GM11168 (cell line): ENCODE measurements around the gene MEGF11.
"Not testable (repeated sequence)": the region's sequence is repeated elsewhere in the genome, so short reads cannot be mapped to it uniquely, and the experiment has no call there.

Experiments
- in situ Hi-C: fragments of 300-500 bp; cut with MboI; formaldehyde crosslinking; loops from one replicate; pipeline ENCODE4 v1.12.0; 2022; ENCODE audit warnings: low sequenced_read_pairs; ENCODE audit not compliant: unreplicated experiment

Gene MEGF11

DNA sequence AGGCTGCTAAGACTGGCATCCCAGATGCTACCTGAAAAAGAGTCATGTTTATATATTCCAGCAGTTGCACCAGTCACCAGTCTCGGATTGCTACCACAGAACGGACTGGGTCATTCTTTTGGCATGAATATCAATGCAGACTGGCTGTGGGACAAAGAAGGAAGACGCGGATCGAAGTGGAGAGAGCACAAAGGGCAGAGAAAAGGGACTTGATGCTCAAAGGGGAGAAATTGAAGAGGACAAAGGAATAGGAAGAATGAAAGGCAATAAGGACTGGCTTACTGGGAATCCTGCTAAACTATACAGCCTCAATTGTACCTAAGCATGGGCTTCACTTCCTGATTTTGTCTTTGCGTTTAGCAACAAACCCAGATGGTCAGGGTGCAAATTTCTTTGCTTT, 24.5 kb upstream of the MEGF11 start:
- in situ Hi-C loops: no loop called here

- in situ Hi-C loops: no loop called here
Observed at GRCh38 chr15:66276546-66276945, 23.0 kb upstream of the MEGF11 start.

DNA sequence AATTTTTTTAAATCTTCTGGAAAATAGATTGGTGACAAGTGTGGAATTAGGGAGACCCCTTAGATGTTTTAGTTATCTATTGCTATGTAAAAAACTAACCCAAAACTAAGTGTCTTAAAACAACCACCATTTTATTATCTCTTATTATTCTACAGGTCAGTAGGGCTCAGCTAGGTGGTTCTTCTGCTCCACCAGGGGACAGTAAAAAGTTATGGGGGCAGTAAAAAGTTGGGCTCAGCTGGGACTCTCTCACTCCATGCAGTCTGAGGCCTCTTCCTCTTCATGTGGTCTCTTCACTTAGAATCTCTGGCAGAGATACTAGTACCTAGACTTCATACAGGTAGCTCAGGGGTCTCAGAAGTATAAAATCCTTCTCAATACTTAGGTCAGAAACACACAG, 21.8 kb upstream of the MEGF11 start:
- in situ Hi-C loops: no loop called here

DNA sequence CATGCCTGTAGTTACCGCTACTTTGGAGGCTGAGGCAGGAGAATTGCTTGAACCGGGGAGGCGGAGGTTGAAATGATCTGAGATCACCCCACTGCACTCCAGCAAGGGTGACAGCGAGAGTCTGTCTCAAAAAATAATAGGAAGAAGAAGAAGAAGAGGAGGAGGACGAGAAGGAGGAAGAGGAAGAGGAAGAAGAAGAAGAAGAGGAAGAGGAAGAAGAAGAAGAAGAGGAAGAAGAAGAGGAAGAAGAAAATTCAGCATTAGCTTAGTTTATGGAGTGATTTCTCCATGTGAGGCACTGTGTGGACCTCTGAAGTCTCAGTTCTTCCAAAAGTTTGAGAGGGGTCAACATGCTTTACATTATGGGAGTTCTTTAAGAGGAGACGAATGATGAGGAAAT, 17.4 kb upstream of the MEGF11 start:
- in situ Hi-C loops: no loop called here

DNA sequence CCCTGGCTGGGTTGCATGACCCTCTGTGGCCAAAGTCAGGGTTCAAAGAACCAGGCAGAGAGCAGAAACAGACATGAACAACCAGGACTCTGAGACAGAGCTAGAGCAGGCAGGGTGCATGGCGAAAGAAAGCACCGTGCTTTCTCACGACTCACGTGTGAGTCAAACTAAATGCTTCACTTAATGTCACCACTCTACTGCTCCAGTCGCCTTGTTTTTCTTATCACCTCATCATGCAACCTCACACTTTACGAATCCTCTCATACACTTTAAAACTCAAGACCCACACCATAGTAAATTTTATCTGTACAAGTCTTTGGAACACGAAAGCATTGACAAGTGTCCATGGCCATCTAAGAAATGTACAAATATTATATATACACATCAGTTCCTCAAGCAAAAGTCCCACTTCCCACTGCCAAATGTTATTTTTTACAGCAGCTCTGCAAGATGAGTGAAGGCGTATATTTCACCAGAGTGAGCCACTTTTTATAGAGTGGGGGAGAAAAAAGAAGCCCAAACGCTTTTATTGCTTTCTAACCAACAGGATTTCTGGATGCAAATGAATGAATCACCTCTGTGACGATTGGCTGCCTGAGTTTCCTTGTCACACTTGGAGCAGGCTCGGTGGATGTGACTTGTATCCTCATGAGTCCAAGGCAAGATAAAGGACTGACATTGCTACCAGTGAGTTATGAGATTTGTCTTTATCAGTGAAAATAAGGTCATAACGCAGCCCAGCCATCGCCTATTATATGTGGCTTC, 16.0 kb upstream of the MEGF11 start:
- in situ Hi-C loops: no loop called here

DNA sequence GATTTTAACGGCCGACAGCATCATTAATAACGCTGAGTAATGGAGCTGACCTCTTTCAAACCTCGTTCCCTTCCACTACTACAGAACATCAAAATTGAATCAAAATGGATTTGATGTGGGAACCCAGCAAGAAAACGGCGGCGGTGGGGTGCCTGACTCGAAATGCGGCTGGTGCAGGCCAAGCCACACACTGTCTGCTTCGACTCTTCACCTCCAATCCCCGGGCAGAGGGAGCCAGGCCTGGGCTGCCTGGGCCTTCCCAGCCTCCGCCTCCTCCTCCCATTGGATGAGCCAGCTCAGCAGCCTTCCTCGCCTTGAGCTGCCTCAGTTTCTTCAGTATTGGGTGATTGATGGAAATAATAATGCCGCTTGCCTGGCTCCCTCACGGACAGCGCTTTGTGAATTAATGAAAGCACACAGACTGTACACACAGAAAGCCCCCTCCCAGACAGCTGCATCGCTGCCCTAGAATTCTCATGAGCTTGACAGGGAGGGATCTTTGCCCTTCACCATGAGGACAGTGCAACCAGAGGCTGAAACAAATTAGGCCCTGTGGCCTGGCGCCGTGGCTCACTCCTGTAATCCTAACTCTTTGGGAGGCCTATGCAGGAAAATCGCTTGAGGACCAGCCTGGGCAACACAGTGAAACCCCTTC, 11.4 kb upstream of the MEGF11 start:
- in situ Hi-C loops: no loop called here

DNA sequence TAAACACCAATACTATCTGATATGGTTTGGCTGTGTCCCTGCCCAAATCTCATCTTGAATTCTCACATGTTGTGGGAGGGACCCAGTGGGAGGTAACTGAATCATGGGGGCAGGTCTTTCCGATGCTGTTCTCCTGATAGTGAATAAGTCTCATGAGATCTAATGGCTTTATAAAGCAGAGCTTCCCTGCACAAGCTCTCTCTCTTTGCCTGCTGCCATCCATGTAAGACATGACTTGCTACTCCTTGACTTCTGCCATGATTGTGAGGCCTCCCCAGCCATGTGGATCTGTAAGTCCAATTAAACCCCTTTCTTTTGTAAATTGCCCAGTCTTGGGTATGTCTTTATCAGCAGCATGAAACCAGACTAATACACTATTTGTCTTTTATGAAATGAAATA, 9.3 kb upstream of the MEGF11 start:
- in situ Hi-C loops: not testable (repeated sequence)

DNA sequence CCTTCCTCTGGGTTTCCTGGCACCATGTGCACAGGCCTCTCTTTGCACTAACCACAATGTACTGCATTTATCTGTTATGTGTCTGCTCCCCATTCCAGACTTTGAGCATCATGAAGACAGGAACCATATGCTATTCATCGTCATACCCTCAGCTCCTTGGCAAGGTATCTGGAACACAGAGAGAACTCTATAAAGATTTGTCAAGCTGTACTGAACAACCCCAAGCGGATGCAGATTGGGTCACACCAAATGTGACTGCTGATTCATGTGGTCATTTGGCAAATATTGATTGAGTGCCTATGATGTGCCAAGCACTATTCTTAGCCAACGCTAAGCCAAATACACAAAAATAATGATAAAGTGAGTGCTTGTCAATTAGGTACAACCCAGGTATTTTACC, 7.5 kb upstream of the MEGF11 start:
- in situ Hi-C loops: no loop called here

DNA sequence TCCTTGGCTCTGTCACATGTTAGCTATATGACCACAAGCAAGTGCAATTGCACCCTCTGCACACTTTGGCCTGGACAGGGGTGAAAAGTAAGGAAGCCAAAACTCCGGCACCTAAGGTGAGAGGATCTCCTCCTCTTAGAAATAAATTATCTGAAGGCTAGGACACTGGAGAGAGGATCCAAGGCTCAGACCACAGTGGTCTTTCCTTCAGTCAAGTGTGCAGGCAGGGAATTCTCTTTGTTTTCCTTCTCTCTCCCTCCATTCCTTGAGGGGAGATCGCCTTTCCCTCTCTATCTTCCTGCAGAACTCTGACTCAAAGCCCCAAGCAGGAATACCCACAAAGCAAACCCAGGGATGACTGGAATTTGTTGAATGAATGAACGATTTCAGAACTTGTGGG, 3.1 kb upstream of the MEGF11 start:
- in situ Hi-C loops: no loop called here

GRCh38 chr15:66254951-66255676, 1.6 kb upstream of the MEGF11 start:
- in situ Hi-C loops: no loop called here

GRCh38 chr15:66254089-66254950, 770 bp upstream of the MEGF11 start:
- in situ Hi-C loops: no loop called here

DNA sequence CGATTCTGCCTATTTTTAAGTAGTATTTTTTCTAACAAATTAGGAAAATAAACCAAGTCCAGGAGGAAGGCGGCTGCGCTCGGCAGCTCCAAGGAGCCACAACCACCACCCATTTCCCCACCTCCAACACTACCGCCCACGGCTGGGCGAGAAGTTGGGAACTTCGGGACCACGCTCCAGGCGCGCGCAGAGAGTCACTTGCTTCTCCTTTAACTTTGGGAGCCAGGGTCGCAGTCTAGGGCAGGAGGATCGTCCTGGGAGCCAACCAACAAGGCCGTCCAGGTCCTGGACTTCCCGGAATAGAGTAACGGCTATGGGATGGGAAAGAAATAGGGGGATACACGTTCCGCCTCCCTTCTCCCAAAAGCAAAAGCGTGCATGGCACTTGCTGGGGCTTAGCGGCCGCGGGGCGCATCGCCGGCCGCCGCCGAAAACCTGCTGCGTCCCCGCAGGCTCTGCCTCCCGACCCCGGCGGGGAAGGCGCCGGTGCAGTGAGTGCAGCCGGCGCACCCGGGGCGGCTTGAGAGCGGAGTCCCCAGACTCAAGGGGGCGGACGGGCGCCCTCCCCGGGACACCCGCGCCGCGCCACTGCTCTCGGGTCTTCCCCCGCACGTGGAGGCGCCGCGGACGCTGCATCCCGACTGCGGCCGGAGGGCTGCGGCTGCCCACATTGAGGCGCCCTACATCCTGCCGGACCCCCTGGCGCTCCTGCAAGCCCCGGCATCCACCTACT, 699 bp downstream of the MEGF11 start:
- in situ Hi-C loops: no loop called here

DNA sequence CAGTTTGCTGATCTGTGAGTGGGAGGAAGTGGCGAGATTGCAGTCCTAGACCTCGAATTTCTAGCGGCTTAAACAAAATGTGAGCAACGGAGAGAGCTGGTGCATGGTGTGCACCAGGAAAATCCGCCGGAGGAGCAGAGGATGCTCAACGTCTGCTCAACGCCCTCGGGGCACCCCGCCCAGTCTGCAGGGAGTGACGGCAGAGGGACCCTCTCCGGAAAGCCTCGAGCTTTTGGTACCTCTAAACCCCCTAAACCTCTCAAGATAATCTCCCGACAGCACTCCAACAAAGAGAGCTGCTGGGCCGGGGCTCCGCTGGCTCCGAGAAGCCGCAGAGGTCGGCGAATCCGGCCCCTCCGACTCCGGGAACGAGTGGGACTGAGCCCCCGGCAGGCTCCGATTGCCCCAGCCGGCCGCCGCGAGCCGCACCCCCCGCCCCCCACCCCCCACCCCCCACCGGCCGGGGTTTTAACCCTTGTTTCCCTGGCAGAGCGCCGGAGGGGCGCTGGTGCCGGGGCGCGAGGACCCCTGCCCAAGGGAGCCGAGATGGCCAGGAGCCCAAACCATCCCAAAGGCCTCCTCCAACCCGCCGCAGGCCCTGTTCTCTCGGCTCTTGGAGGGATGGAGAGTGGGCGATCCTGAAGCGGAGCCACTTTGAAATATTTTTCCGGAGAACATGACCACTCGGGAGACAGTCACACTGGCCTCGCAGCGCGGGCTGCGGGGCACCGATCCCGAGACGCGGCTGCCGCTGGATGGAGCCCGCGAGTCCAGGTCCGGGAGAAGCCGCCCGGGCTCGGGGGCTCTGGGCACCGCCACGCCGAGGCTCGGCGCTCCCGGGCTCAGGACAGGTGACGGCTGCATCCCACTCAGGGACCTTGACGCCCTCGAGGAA, 1.5 kb downstream of the MEGF11 start:
- in situ Hi-C loops: no loop called here

- in situ Hi-C loops: no loop called here
Observed at GRCh38 chr15:66251065-66251789, 2.3 kb downstream of the MEGF11 start.

- in situ Hi-C loops: no loop called here
Observed at GRCh38 chr15:66249605-66250174, 3.9 kb downstream of the MEGF11 start.

GRCh38 chr15:66246937-66247336, 6.6 kb downstream of the MEGF11 start:
- in situ Hi-C loops: no loop called here

DNA sequence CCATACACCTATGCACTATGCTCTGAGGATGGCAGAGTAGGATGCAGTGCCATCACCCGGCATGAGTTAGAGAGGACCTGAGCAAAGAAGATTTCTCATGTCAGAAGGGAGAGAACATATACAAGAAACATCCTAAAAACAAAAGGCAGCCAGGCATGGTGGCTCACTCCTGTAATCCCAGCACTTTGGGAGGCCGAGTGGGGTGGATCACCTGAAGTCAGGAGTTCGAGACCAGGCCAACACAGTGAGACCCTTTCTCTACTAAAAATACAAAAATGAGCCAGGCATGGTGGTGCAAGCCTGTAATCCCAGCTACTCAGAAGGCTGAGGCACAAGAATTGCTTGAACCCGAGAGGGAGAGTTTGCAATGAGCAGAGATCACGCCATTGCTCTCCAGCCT, 7.7 kb downstream of the MEGF11 start:
- in situ Hi-C loops: not testable (repeated sequence)

DNA sequence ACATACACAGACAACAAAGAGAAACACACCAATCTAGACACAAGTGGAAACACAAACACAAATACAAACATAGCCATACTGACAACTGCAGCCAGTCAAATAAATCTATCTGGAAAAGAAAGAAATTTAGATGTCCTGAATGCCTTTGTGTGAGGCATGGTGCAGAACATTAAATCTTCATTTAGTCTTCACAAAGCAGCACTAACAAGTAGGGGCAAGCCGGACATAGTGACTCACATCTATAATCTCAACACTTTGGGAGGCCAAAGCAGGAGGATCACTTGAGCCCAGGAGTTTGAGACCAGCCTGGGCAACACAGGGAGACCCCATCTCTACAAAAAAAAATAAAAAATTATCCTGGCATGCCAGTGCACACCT, 11.7 kb downstream of the MEGF11 start:
- in situ Hi-C loops: no loop called here
